Activated CD8-positive, alpha-beta T cell treated with anti-CD3 and anti-CD28 coated beads for 36 hours (primary cell): ENCODE measurements around the gene TRAF6. TPM values are rescaled to one million over a fixed set of nuclear protein-coding genes. Genes with fewer than 3 reads are reported as not detected.
A peak's percentile ranks its signal among the peaks of the same experiment; 100 is the strongest.

Source experiments
- ATAC-seq: fragments of 200-7000 bp; cut with Tn5 transposase; one replicate; pipeline ENCODE4 v1.10.0; 2021; ENCODE audit warnings: mild to moderate bottlenecking, moderate library complexity
- CTCF ChIA-PET: fragments of 350-600 bp; sonication (Branson Sonifier 250); formaldehyde crosslinking; loops from one replicate; lab custom pipeline; 2021; ENCODE audit warnings: antibody characterized with exemption; lab: Charles Lee
- POLR2A ChIA-PET: fragments of 350-600 bp; sonication (Branson Sonifier 250); formaldehyde crosslinking; loops from one replicate; lab custom pipeline; 2021; ENCODE audit warnings: antibody characterized with exemption; lab: Charles Lee
- DNase-seq: peaks from one replicate; pipeline ENCODE4 v3.0.0-alpha.2; 2020
- H3K27ac Mint-ChIP-seq: one replicate; pipeline ENCODE4 v1.8.0; 2021; ENCODE audit warnings: mild to moderate bottlenecking, mixed read lengths
- H3K27me3 Mint-ChIP-seq: one replicate; pipeline ENCODE4 v1.8.0; 2021; ENCODE audit warnings: mixed read lengths
- H3K36me3 Mint-ChIP-seq: one replicate; pipeline ENCODE4 v1.8.0; 2021; ENCODE audit warnings: low read depth, mixed read lengths
- H3K4me1 Mint-ChIP-seq: one replicate; pipeline ENCODE4 v1.8.0; 2021; ENCODE audit warnings: low read depth, mixed read lengths
- H3K4me3 Mint-ChIP-seq: one replicate; pipeline ENCODE4 v1.8.0; 2021; ENCODE audit warnings: mild to moderate bottlenecking, moderate library complexity, mixed read lengths
- H3K9me3 Mint-ChIP-seq: one replicate; pipeline ENCODE4 v1.8.0; 2021; ENCODE audit warnings: mixed read lengths
- CTCF ChIP-seq: fragments of 200-600 bp; IDR thresholded peaks from one replicate; pipeline ENCODE4 v1.8.0; 2022; ENCODE audit warnings: antibody characterized with exemption, mild to moderate bottlenecking
- intact Hi-C: fragments of 100-400 bp; cut with micrococcal nuclease; formaldehyde crosslinking; loops from one replicate; pipeline ENCODE4 v1.10.0; 2022
- total RNA-seq, 2 experiments: library from RNA; stranded (reverse); gene quantifications; one replicate each; pipeline ENCODE4 v1.2.3, GENCODE V29; 2021

Gene TRAF6
- total RNA-seq, 2 experiments from 2014 or later = 8.8 to 10.3 TPM

- no peaks in the 10 kb centered on the region for H3K27me3 Mint-ChIP-seq
- POLR2A ChIA-PET = interaction anchor here (0.8 kb wide), 1 partner anchor 32 kb away, joined by 3 read pairs; no protein-coding TSS in a partner anchor
- H3K4me3 Mint-ChIP-seq = no peak overlapping the region
- peak; percentile 43 for ATAC-seq
- intact Hi-C loops = no loop called here
- H3K4me1 Mint-ChIP-seq = peaks cover 33% of the 10 kb centered on the region
- TF ChIP-seq CTCF = no peak
- CTCF ChIA-PET = interaction anchor here (0.9 to 2.5 kb wide), 8 partner anchors 7 to 163 kb away, joined by 3 to 15 read pairs (median 4); partner anchors contain the start of gene COMMD9
- peaks cover 3% of the 10 kb centered on the region for H3K36me3 Mint-ChIP-seq
- DNase-seq = peak; percentile 49
- no peak overlapping the region for H3K27ac Mint-ChIP-seq
- no peaks in the 10 kb centered on the region for H3K9me3 Mint-ChIP-seq
Measured at GRCh38 chr11:36452236-36452940, 57.7 kb downstream of the TRAF6 start.

- POLR2A ChIA-PET = no interaction called here
- peaks cover 3% of the 10 kb centered on the region for H3K36me3 Mint-ChIP-seq
- DNase-seq = no peak
- no peak for ATAC-seq
- peaks cover 33% of the 10 kb centered on the region for H3K4me1 Mint-ChIP-seq
- CTCF ChIA-PET = interaction anchor here (1.0 to 2.5 kb wide), 5 partner anchors 28 to 162 kb away, joined by 3 to 15 read pairs (median 3); partner anchors contain the start of gene COMMD9
- no peak for TF ChIP-seq CTCF
- no peak overlapping the region for H3K4me3 Mint-ChIP-seq
- intact Hi-C loops = no loop called here
- no peaks in the 10 kb centered on the region for H3K27me3 Mint-ChIP-seq
- H3K9me3 Mint-ChIP-seq = no peaks in the 10 kb centered on the region
- H3K27ac Mint-ChIP-seq = no peak overlapping the region
Measured at GRCh38 chr11:36451681-36452080, 58.4 kb downstream of the TRAF6 start.

GRCh38 chr11:36451045-36451444 lies 59.0 kb downstream of the TRAF6 start:
- no peak for ATAC-seq
- POLR2A ChIA-PET = no interaction called here
- CTCF ChIA-PET = interaction anchor here (1.4 kb wide), 1 partner anchor 41 kb away, joined by 3 read pairs; no protein-coding TSS in a partner anchor
- intact Hi-C loops = no loop called here
- Mint-ChIP-seq H3K4me3 (no peak overlapping the region), H3K9me3 (no peaks in the 10 kb centered on the region), H3K27ac (no peak overlapping the region), H3K36me3 (peaks cover 3% of the 10 kb centered on the region), H3K4me1 (peaks cover 33% of the 10 kb centered on the region), H3K27me3 (no peaks in the 10 kb centered on the region)
- DNase-seq = no peak
- TF ChIP-seq CTCF = no peak

GRCh38 chr11:36450110-36450572 lies 59.9 kb downstream of the TRAF6 start:
- Mint-ChIP-seq H3K36me3 (peaks cover 3% of the 10 kb centered on the region), H3K9me3 (no peaks in the 10 kb centered on the region), H3K27me3 (no peaks in the 10 kb centered on the region), H3K4me3 (peak overlapping the region; percentile 11), H3K27ac (peak overlapping the region; percentile 53), H3K4me1 (peaks cover 33% of the 10 kb centered on the region)
- ChIA-PET CTCF (interaction anchor here (0.8 to 1.5 kb wide), 4 partner anchors 26 to 60 kb away, joined by 3 read pairs; partner anchors contain the start of gene TRAF6), POLR2A (interaction anchor here (1.0 kb wide), 1 partner anchor 9 kb away, joined by 4 read pairs; no protein-coding TSS in a partner anchor)
- ATAC-seq = peak; percentile 47
- DNase-seq = no peak
- intact Hi-C loops = no loop called here
- TF ChIP-seq CTCF = no peak
